HCT116 (cell line): ENCODE results near the gene ANTXR2. TPM values are rescaled to one million over a fixed set of nuclear protein-coding genes. Genes with fewer than 3 reads are reported as not detected.

Source experiments
- ATAC-seq: fragments of 200-7000 bp; cut with Tn5 transposase; 2 replicates; pipeline ENCODE4 v1.9.1; 2020; ENCODE audit warnings: mild to moderate bottlenecking, moderate library complexity
- BruUV-seq: library from RNA; stranded (reverse); fragments of 400-500 nt; replicated peaks from 2 replicates; lab custom pipeline; 2021; lab: Mats Ljungman, UMichigan
- CTCF ChIA-PET: fragments of 300-600 bp; sonication (Branson Sonifier 250); formaldehyde crosslinking; loops from one replicate; lab custom pipeline; 2021; ENCODE audit warnings: antibody characterized with exemption; lab: Charles Lee
- POLR2A ChIA-PET: fragments of 300-600, 350-600 bp; sonication (Branson Sonifier 250); formaldehyde crosslinking; loops from one replicate; lab custom pipeline; 2021; ENCODE audit warnings: antibody characterized with exemption; lab: Charles Lee
- RAD21 ChIA-PET, 2 experiments: fragments of 300-600 bp; sonication (Branson Sonifier 250); formaldehyde crosslinking; loops; one replicate each; lab custom pipeline; 2023; ENCODE audit warnings: low total read pairs in 2 of 2; ENCODE audit not compliant: uncharacterized antibody in 2 of 2, unreplicated experiment in 2 of 2, low non-redundant PET in 1 of 2; lab: Charles Lee
- DNase-seq: peaks from one replicate; pipeline ENCODE4 v3.0.0-alpha.2; 2010; ENCODE audit warnings: low read depth, low spot score
- H2AFZ ChIP-seq: fragments of 200-600 bp; shearing (Covaris generic), sonication (generic); 2 replicates; pipeline ENCODE4 v1.6.1; 2017; ENCODE audit warnings: low read depth, mixed run types, mixed read lengths, antibody characterized with exemption, low read length; ENCODE audit not compliant: poor library complexity, severe bottlenecking
- H3K27ac ChIP-seq: 2 replicates; pipeline ENCODE4 v1.5.1; 2012; ENCODE audit warnings: low read depth, low read length
- H3K27me3 ChIP-seq: fragments of 200-600 bp; sonication (generic); 2 replicates; pipeline ENCODE4 v1.6.1; 2016; ENCODE audit warnings: mixed run types, low read length, mixed read lengths; ENCODE audit not compliant: insufficient read depth
- H3K36me3 ChIP-seq, 2 experiments: fragments of 200-500 bp in 1 of 2; fragments of 200-600 bp in 1 of 2; sonication (Bioruptor generic) in 1 of 2; sonication (generic) in 1 of 2; 2 replicates each; pipeline versions ENCODE4 v1.5.1 to v1.6.1; 2014 to 2016; ENCODE audit warnings: low read length in 2 of 2, inconsistent platforms in 1 of 2, mixed read lengths in 1 of 2, mixed run types in 1 of 2; ENCODE audit not compliant: insufficient read depth in 2 of 2, control insufficient read depth in 1 of 2
- H3K4me1 ChIP-seq, 2 experiments: fragments of 200-600 bp in 1 of 2; sonication (generic) in 1 of 2; 2 replicates each; pipeline versions ENCODE4 v1.5.1 to v1.6.1; 2012 to 2017; ENCODE audit warnings: low read length in 2 of 2, inconsistent platforms in 1 of 2, mild to moderate bottlenecking in 1 of 2, mixed read lengths in 1 of 2, mixed run types in 1 of 2, moderate library complexity in 1 of 2; ENCODE audit not compliant: insufficient read depth in 2 of 2, control insufficient read depth in 1 of 2
- H3K4me2 ChIP-seq: fragments of 200-600 bp; sonication (generic); 2 replicates; pipeline ENCODE4 v1.6.1; 2017; ENCODE audit warnings: mixed run types, low read length, mixed read lengths
- H3K4me3 ChIP-seq, 2 experiments: fragments of 200-600 bp in 1 of 2; sonication (generic) in 1 of 2; replicated peaks in 1 of 2; 2 replicates each; pipeline ENCODE4 v1.5.1; 2011 to 2016; ENCODE audit warnings: low read length in 2 of 2, control low read depth in 1 of 2, low read depth in 1 of 2, mild to moderate bottlenecking in 1 of 2, mixed read lengths in 1 of 2, mixed run types in 1 of 2
- H3K79me2 ChIP-seq: fragments of 200-600 bp; sonication (generic); 2 replicates; pipeline ENCODE4 v1.6.1; 2017; ENCODE audit warnings: mild to moderate bottlenecking, mixed run types, low read length, moderate library complexity, mixed read lengths; ENCODE audit not compliant: insufficient read depth
- H3K9ac ChIP-seq: fragments of 200-600 bp; sonication (generic); 2 replicates; pipeline ENCODE4 v1.6.1; 2016; ENCODE audit warnings: low read length, mixed read lengths
- H3K9me2 ChIP-seq: fragments of 200-600 bp; sonication (generic), shearing (Covaris generic); 2 replicates; pipeline ENCODE4 v1.6.1; 2017; ENCODE audit warnings: mixed run types, mild to moderate bottlenecking, moderate library complexity; ENCODE audit not compliant: insufficient read depth
- H3K9me3 ChIP-seq, 2 experiments: fragments of 200-500 bp in 1 of 2; fragments of 200-600 bp in 1 of 2; sonication (Bioruptor generic) in 1 of 2; sonication (generic) in 1 of 2; 2 replicates each; pipeline ENCODE4 v1.6.1; 2014 to 2017; ENCODE audit warnings: low read length in 2 of 2, mixed read lengths in 2 of 2, inconsistent platforms in 1 of 2, low read depth in 1 of 2, mild to moderate bottlenecking in 1 of 2, mixed run types in 1 of 2, moderate library complexity in 1 of 2; ENCODE audit not compliant: control insufficient read depth in 1 of 2, insufficient read depth in 1 of 2
- H4K20me1 ChIP-seq: fragments of 200-600 bp; sonication (generic), shearing (Covaris generic); 2 replicates; pipeline ENCODE4 v1.6.1; 2017; ENCODE audit warnings: mixed run types, mild to moderate bottlenecking, moderate library complexity; ENCODE audit not compliant: insufficient read depth
- ELF1 ChIP-seq: IDR thresholded peaks from 2 replicates; pipeline ENCODE4 v1.6.1; 2012; ENCODE audit warnings: low read depth, borderline replicate concordance
- EZH2phosphoT487 ChIP-seq: fragments of 200-600 bp; IDR thresholded peaks from 2 replicates; pipeline ENCODE4 v1.6.1; 2018; ENCODE audit warnings: antibody characterized with exemption, borderline replicate concordance
- JUND ChIP-seq: IDR thresholded peaks from 2 replicates; pipeline ENCODE4 v1.6.1; 2012
- POLR2AphosphoS5 ChIP-seq: IDR thresholded peaks from 2 replicates; pipeline ENCODE4 v1.6.1; 2011; ENCODE audit warnings: mild to moderate bottlenecking, low read depth, low read length, moderate library complexity
- RAD21 ChIP-seq: IDR thresholded peaks from 2 replicates; pipeline ENCODE4 v1.6.1; 2012; ENCODE audit warnings: low read depth, mild to moderate bottlenecking
- SIN3A ChIP-seq: IDR thresholded peaks from 2 replicates; pipeline ENCODE4 v1.6.1; 2012; ENCODE audit warnings: low read depth
- SP1 ChIP-seq: IDR thresholded peaks from 2 replicates; pipeline ENCODE4 v1.6.1; 2012; ENCODE audit warnings: low read depth
- ZNF274 ChIP-seq: fragments of 200-500 bp; sonication (Bioruptor generic); IDR thresholded peaks from 2 replicates; pipeline ENCODE4 v1.6.1; 2014; ENCODE audit warnings: mild to moderate bottlenecking, low read depth, low read length, inconsistent platforms
- intact Hi-C: fragments of 100-400 bp; cut with micrococcal nuclease; formaldehyde crosslinking; loops from 2 replicates; pipeline ENCODE4 v1.10.0; 2022
- total RNA-seq: library from RNA; stranded (reverse); gene quantifications from one replicate; pipeline ENCODE4 v1.2.1, GENCODE V29; 2021; ENCODE audit not compliant: unreplicated experiment
- TF ChIP-seq, protein P1 (sequence below), 3 experiments: fragments of 200-600 bp in 1 of 3; sonication (generic) in 1 of 3; IDR thresholded peaks in 2 of 3; conservative IDR thresholded peaks in 1 of 3; 2 replicates each; pipeline ENCODE4 v1.5.1; 2012 to 2017; ENCODE audit warnings: low read depth in 2 of 3, low read length in 2 of 3, antibody characterized with exemption in 1 of 3, borderline replicate concordance in 1 of 3, control low read depth in 1 of 3, mild to moderate bottlenecking in 1 of 3, mixed read lengths in 1 of 3, mixed run types in 1 of 3, moderate library complexity in 1 of 3; ENCODE audit not compliant: insufficient read depth in 1 of 3

ANTXR2 gene
- total RNA-seq, 1 experiment from 2014 or later, result 6.3 TPM

DNA sequence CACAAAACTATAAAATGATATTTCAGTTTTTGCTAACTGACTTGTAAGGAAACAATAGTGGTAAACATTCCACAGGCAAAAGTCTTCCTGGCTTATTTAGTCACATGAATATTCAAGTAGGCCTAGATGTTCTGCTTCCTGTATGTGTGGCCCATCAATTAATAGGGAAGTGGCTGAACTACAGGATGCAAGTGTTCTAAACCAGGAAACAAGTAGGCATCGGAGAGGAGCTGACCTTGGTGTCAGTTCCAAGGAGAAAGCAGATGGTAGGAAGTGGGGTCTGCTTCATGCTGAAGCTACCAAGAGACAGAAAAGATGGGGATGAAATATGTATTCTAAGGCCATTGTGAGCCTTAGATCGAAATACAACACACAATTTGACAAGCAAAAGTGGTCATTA is 149.7 kb downstream of the ANTXR2 start (continued):
- TF ChIP-seq ELF1 (no peak), POLR2AphosphoS5 (no peak), SP1 (no peak)
- TF ChIP-seq, all 23 proteins: peak for 0

DNA sequence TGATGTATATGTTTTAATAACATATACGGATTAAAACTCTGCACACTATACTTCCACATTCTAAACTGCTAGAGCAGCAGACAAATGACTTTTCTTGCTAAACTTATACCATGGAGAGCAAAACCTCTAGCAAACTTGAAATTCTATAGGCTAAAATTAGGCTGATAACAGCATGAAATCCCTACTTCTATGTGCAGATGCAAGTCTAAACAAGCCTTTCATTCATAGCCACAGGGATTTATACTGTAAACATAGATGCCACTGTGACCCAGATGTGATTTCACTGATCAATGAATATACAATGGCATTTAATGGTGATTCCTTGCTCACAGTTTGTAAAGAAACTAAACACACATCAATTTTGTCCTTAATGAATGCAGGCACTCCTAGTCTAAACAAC is 151.0 kb downstream of the ANTXR2 start:
- Histone ChIP-seq H3K4me2 (no peak overlapping the region), H3K9me3 (no peaks in the 10 kb centered on the region), H3K27ac (no peak overlapping the region), H3K27me3 (no peaks in the 10 kb centered on the region), H3K36me3 (no peaks in the 10 kb centered on the region), H2AFZ (no peak overlapping the region), H3K9me2 (no peaks in the 10 kb centered on the region), H3K4me1 (no peaks in the 10 kb centered on the region), H3K79me2 (no peaks in the 10 kb centered on the region), H4K20me1 (no peaks in the 10 kb centered on the region), H3K4me3 (no peak overlapping the region), H3K9ac (no peak overlapping the region)
- TF ChIP-seq ZNF274, result no peak
- TF ChIP-seq SIN3A, result no peak
- no peak for TF ChIP-seq EZH2phosphoT487
- no peak for TF ChIP-seq RAD21
- TF ChIP-seq JUND, result no peak
- TF ChIP-seq SP1, result no peak
- TF ChIP-seq, protein P1, sequence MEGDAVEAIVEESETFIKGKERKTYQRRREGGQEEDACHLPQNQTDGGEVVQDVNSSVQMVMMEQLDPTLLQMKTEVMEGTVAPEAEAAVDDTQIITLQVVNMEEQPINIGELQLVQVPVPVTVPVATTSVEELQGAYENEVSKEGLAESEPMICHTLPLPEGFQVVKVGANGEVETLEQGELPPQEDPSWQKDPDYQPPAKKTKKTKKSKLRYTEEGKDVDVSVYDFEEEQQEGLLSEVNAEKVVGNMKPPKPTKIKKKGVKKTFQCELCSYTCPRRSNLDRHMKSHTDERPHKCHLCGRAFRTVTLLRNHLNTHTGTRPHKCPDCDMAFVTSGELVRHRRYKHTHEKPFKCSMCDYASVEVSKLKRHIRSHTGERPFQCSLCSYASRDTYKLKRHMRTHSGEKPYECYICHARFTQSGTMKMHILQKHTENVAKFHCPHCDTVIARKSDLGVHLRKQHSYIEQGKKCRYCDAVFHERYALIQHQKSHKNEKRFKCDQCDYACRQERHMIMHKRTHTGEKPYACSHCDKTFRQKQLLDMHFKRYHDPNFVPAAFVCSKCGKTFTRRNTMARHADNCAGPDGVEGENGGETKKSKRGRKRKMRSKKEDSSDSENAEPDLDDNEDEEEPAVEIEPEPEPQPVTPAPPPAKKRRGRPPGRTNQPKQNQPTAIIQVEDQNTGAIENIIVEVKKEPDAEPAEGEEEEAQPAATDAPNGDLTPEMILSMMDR (IDR thresholded peaks at IDR 0.05 in 2 of 3, conservative IDR thresholded peaks at IDR 0.05 in 1 of 3; ENCODE audit: borderline replicate concordance in 1 of 3, insufficient read depth in 1 of 3, low read depth in 2 of 3, low read length in 2 of 3), result no peak
- CTCF ChIA-PET, result no interaction called here
- no peak for ATAC-seq
- POLR2A ChIA-PET, result no interaction called here
- intact Hi-C loops, result no loop called here
- RAD21 ChIA-PET, result no interaction called here
- DNase-seq, result no peak
- no TSS peak for BruUV-seq
